Calu3 (cell line): ENCODE data around the gene TMED10. TPM values are rescaled to one million over a fixed set of nuclear protein-coding genes. Genes with fewer than 3 reads are reported as not detected.

ENCODE experiments used
- BruUV-seq: library from RNA; stranded (reverse); fragments of 400-500 nt; replicated peaks from 2 replicates; lab custom pipeline; 2021; lab: Mats Ljungman, UMichigan
- CTCF ChIA-PET: fragments of 300-600 bp; sonication (Branson Sonifier 250); formaldehyde crosslinking; loops from one replicate; lab custom pipeline; 2022; ENCODE audit warnings: antibody characterized with exemption; lab: Charles Lee
- DNase-seq: peaks from one replicate; pipeline ENCODE4 v3.0.0; 2022
- H3K27ac Mint-ChIP-seq: one replicate; pipeline ENCODE4 v1.8.0; 2022; ENCODE audit warnings: mixed read lengths; ENCODE audit not compliant: unreplicated experiment
- H3K27me3 Mint-ChIP-seq: one replicate; pipeline ENCODE4 v1.8.0; 2022; ENCODE audit warnings: mixed read lengths; ENCODE audit not compliant: unreplicated experiment
- H3K36me3 Mint-ChIP-seq: one replicate; pipeline ENCODE4 v1.8.0; 2022; ENCODE audit warnings: mild to moderate bottlenecking, moderate library complexity, mixed read lengths; ENCODE audit not compliant: insufficient read depth, unreplicated experiment
- H3K4me1 Mint-ChIP-seq: one replicate; pipeline ENCODE4 v1.8.0; 2022; ENCODE audit warnings: mild to moderate bottlenecking, low read depth, mixed read lengths; ENCODE audit not compliant: unreplicated experiment
- H3K4me3 Mint-ChIP-seq: one replicate; pipeline ENCODE4 v1.8.0; 2022; ENCODE audit warnings: mild to moderate bottlenecking, low read depth, moderate library complexity, mixed read lengths; ENCODE audit not compliant: unreplicated experiment
- H3K9me3 Mint-ChIP-seq: one replicate; pipeline ENCODE4 v1.8.0; 2022; ENCODE audit warnings: low read depth, mixed read lengths; ENCODE audit not compliant: unreplicated experiment
- intact Hi-C: fragments of 100-400 bp; cut with micrococcal nuclease; formaldehyde crosslinking; loops from one replicate; pipeline ENCODE4 v1.10.0; 2022; ENCODE audit not compliant: unreplicated experiment
- total RNA-seq: library from RNA; stranded (reverse); gene quantifications from 2 replicates; pipeline ENCODE4 v1.2.3, GENCODE V29; 2022
- TF ChIP-seq, protein P1 (sequence below): fragments of 200-600 bp; IDR thresholded peaks from one replicate; pipeline ENCODE4 v1.8.0; 2022; ENCODE audit warnings: antibody characterized with exemption; ENCODE audit not compliant: unreplicated experiment

Gene TMED10
- total RNA-seq, 1 experiment from 2014 or later = 391 TPM

DNA sequence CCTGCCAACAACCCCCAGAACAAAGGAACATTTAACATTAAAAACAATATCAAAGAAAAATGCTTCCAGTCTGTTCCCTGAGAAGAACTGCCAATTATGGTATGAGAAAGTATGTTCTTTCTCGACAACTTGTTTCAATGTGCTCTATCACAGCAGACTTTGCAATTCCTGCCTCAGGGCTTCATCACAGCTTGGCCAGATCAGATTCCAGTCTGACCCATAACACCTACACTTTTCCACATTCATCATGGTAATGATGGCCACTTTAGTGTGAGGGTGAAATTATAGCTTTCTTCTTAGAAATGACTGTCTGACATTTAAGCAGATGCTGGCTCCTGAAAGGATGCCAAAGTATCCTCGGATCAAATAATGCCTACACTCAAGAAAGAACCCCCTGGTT, 66.5 kb downstream of the TMED10 start:
- Mint-ChIP-seq H3K36me3 (no peaks in the 10 kb centered on the region), H3K4me3 (no peak overlapping the region), H3K27ac (no peak overlapping the region), H3K27me3 (no peaks in the 10 kb centered on the region), H3K9me3 (no peaks in the 10 kb centered on the region), H3K4me1 (no peaks in the 10 kb centered on the region)
- no TSS peak for BruUV-seq
- no peak for DNase-seq
- TF ChIP-seq, protein P1, sequence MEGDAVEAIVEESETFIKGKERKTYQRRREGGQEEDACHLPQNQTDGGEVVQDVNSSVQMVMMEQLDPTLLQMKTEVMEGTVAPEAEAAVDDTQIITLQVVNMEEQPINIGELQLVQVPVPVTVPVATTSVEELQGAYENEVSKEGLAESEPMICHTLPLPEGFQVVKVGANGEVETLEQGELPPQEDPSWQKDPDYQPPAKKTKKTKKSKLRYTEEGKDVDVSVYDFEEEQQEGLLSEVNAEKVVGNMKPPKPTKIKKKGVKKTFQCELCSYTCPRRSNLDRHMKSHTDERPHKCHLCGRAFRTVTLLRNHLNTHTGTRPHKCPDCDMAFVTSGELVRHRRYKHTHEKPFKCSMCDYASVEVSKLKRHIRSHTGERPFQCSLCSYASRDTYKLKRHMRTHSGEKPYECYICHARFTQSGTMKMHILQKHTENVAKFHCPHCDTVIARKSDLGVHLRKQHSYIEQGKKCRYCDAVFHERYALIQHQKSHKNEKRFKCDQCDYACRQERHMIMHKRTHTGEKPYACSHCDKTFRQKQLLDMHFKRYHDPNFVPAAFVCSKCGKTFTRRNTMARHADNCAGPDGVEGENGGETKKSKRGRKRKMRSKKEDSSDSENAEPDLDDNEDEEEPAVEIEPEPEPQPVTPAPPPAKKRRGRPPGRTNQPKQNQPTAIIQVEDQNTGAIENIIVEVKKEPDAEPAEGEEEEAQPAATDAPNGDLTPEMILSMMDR = no peak
- intact Hi-C loops = no loop called here
- CTCF ChIA-PET = no interaction called here

DNA sequence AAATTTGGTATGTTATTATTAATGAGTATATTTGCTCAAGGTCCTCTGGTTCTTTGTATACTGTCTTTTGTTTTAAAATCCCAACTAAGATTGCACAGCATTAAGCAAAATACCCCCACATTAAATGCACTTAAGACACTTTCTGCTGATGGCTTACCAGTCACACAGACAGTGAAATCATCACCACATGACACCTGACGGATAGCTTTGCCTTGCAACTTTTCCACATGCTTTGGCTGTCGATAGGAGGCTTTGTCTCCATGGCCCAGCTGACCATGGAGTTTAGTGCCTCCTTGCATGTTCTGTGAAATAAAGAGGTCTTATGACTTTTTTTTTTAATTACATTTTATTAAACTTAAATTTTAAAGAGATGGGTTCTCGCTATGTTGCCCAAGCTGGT, 69.2 kb downstream of the TMED10 start:
- H3K4me3 Mint-ChIP-seq = no peak overlapping the region
- H3K36me3 Mint-ChIP-seq = peaks cover 9% of the 10 kb centered on the region
- BruUV-seq = no TSS peak
- H3K9me3 Mint-ChIP-seq = no peaks in the 10 kb centered on the region
- DNase-seq = no peak
- H3K27ac Mint-ChIP-seq = no peak overlapping the region
- CTCF ChIA-PET = interaction anchor here (0.7 kb wide), 1 partner anchor 726 kb away, joined by 4 read pairs; no protein-coding TSS in a partner anchor
- TF ChIP-seq, protein P1 = no peak
- H3K4me1 Mint-ChIP-seq = no peaks in the 10 kb centered on the region
- H3K27me3 Mint-ChIP-seq = no peaks in the 10 kb centered on the region
- intact Hi-C loops = no loop called here

DNA sequence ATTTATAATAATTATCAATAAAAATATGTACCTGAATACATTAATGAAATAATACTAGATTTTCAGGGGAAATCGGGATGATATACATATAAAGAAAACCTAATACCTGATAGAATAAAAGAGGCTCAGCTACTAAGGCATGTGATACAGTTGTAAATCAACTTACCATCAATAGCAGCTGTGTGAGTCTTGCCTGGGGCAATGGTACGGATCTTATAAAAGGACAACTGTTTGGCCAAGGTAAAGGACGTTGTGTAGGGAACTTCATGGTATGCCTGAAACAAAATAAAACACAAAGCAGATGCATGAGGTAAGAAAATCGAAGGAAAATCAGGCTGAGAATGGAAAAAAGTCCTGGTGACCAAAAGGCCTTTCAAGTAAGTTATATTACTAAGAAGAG, 74.9 kb downstream of the TMED10 start:
- H3K4me1 Mint-ChIP-seq = no peaks in the 10 kb centered on the region
- H3K27me3 Mint-ChIP-seq = no peaks in the 10 kb centered on the region
- CTCF ChIA-PET = no interaction called here
- H3K36me3 Mint-ChIP-seq = peaks cover 21% of the 10 kb centered on the region
- intact Hi-C loops = no loop called here
- no peak for DNase-seq
- H3K4me3 Mint-ChIP-seq = no peak overlapping the region
- TF ChIP-seq, protein P1 = no peak
- H3K9me3 Mint-ChIP-seq = no peaks in the 10 kb centered on the region
- no TSS peak for BruUV-seq
- no peak overlapping the region for H3K27ac Mint-ChIP-seq

DNA sequence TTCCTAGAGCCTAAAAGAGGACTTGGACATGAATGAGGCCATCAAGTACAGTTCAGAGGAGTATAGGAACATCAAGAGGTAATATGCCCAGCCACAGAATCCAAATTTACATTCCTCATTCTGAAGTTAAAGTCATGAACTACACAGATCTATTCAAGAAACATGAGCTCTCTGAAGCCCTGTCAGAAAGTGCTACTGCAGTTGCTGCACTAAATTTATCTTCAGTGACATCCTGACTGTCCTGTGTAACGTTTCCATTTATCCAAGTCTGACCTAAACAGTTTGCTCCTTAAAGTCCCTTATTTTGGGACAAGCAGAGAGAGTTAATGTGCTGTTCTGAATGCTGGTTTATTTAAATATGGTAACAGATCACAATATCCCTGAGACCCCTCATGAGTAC, 77.7 kb downstream of the TMED10 start:
- Mint-ChIP-seq H3K27ac (no peak overlapping the region), H3K9me3 (no peaks in the 10 kb centered on the region), H3K4me1 (no peaks in the 10 kb centered on the region), H3K4me3 (no peak overlapping the region), H3K27me3 (no peaks in the 10 kb centered on the region), H3K36me3 (peaks cover 21% of the 10 kb centered on the region)
- intact Hi-C loops = no loop called here
- no TSS peak for BruUV-seq
- CTCF ChIA-PET = no interaction called here
- TF ChIP-seq, protein P1 = no peak
- no peak for DNase-seq
